Activated CD4-positive, alpha-beta T cell treated with anti-CD3 and anti-CD28 coated beads for 36 hours (primary cell): ENCODE data around the gene MLLT6. TPM values are rescaled to one million over a fixed set of nuclear protein-coding genes. Genes with fewer than 3 reads are reported as not detected.

Source experiments
- microRNA-seq: library from miRNA; unstranded; fragments of <30 nt; microRNA quantifications from one replicate; pipeline ENCODE4 v1.2.0, GENCODE V29; 2021; ENCODE audit warnings: borderline replicate concordance
- total RNA-seq, 2 experiments: library from RNA; stranded (reverse); gene quantifications; one replicate each; pipeline ENCODE4 v1.2.3, GENCODE V29; 2021

Gene MLLT6
- total RNA-seq, 2 experiments from 2014 or later = 168 to 174 TPM

Small RNA genes lying within 50 kb of the gene (microRNA-seq; reads per million reads assigned to microRNA genes)
- gene MIR4726 (3.5 reads per million, percentile 3 among the genes with 10 or more reads in this experiment), gene MIR4734 (not detected)

Other genes with a start within 250 kb of the MLLT6 start
- under 1 TPM; 0.72 to 0.73 TPM for gene SRCIN1, start 99.3 kb upstream of the MLLT6 start, total RNA-seq
- gene EPOP, start 30.3 kb upstream of the MLLT6 start, total RNA-seq = 10 to 100 TPM; 31.8 to 37.3 TPM
- gene CISD3, start 25.1 kb downstream of the MLLT6 start, total RNA-seq = 10 to 100 TPM; 49.4 to 58.6 TPM
- gene PCGF2, start 43.1 kb downstream of the MLLT6 start, total RNA-seq = 1 to 10 TPM; 1.6 to 1.7 TPM
- gene PSMB3, start 47.5 kb downstream of the MLLT6 start, total RNA-seq = 100 to 1,000 TPM; 337 to 396 TPM
- 10 to 100 TPM; 36.3 to 41.6 TPM for gene PIP4K2B, start 94.3 kb downstream of the MLLT6 start, total RNA-seq
- 10 to 100 TPM; 23.3 to 24.0 TPM for gene CWC25, start 120.0 kb downstream of the MLLT6 start, total RNA-seq
- gene RPL23, start 148.4 kb downstream of the MLLT6 start, total RNA-seq = 1,000 to 10,000 TPM; 1,886 to 1,896 TPM
- gene LASP1, start 164.8 kb downstream of the MLLT6 start, total RNA-seq = 100 to 1,000 TPM; 119 to 144 TPM